Pancreas (tissue), 10 donors: ENCODE results near the gene HSPA1B. TPM values are rescaled to one million over a fixed set of nuclear protein-coding genes. Genes with fewer than 3 reads are reported as not detected.
A peak's percentile ranks its signal among the peaks of the same experiment; 100 is the strongest.

Experiments used
- ATAC-seq, 4 donors: fragments of 200-7000 bp; cut with Tn5 transposase; one replicate each; pipeline versions ENCODE4 v1.8.0 to v1.9.1; 2020; ENCODE audit warnings: mild to moderate bottlenecking in 4 of 4, moderate library complexity in 4 of 4
- DNase-seq, 6 donors: peaks; one replicate each; pipeline ENCODE4 v3.0.0-alpha.2; 2020
- FAIRE-seq: peaks from 2 replicates; lab custom pipeline; 2012; peaks lifted over from hg19 to GRCh38; lab: Jason Lieb, UNC
- H3K27ac ChIP-seq, 4 donors: fragments of 200-600 bp; sonication (generic); 1 replicate in 3 of 4; 2 replicates in 1 of 4; pipeline versions ENCODE4 v1.5.0 to v1.8.0; 2020
- H3K27me3 ChIP-seq, 4 donors: fragments of 200-600 bp; one replicate each; pipeline ENCODE4 v1.8.0; 2021
- H3K36me3 ChIP-seq, 3 donors: fragments of 200-600 bp; sonication (generic) in 1 of 3; one replicate each; pipeline versions ENCODE4 v1.5.0 to v1.8.0; 2020 to 2021
- H3K4me1 ChIP-seq, 3 donors: fragments of 200-600 bp; one replicate each; pipeline ENCODE4 v1.8.0; 2021
- H3K4me3 ChIP-seq, 4 donors: fragments of 200-600 bp; sonication (generic) in 2 of 4; one replicate each; pipeline versions ENCODE4 v1.5.0 to v1.8.0; 2020 to 2021
- H3K9me3 ChIP-seq, 4 donors: fragments of 200-600 bp; one replicate each; pipeline ENCODE4 v1.8.0; 2021
- WGBS, 2 donors: extraction: QIAGEN DNeasy Blood & Tissue Kit; methylation state at CpG; one replicate each; pipeline ENCODE4 v1.1.7; 2013; 5-methylcytosine and 5-hydroxymethylcytosine counted together
- intact Hi-C, 3 donors: fragments of 100-400 bp; cut with DNase I; formaldehyde crosslinking; loops; one replicate each; pipeline versions ENCODE4 v1.11.1 to v1.14.2; 2022
- polyA plus RNA-seq, 2 donors: library from polyadenylated mRNA; stranded (reverse); fragments of 200-250 nt; gene quantifications; one replicate each; pipeline ENCODE4 v1.2.3, GENCODE V29; 2013
- total RNA-seq, 6 donors: library from RNA; stranded (reverse); fragmentation: NEBNext Ultra II Directional in 4 of 6; extraction: Animal tissue kit (Norgen Biotek cat#: 25700) in 4 of 6; gene quantifications; one replicate each; pipeline versions ENCODE4 v1.2.1 to v1.2.4, GENCODE V29; 2021 to 2023
- TF ChIP-seq, protein P1 (sequence below), 4 donors: fragments of 200-600 bp; sonication (generic) in 3 of 4; IDR thresholded peaks; one replicate each; pipeline versions ENCODE4 v1.5.0 to v1.8.0; 2021; ENCODE audit warnings: antibody characterized with exemption in 4 of 4
- donor health status: healthy with polysubstance abuse.
- donor health status: DM: no; HTN: no; CAD: no; lungs with moderate emphysema.
- donor health status: DM: no; HTN: no; CAD: no.
- donor health status: control.
- donor health status: control.
- donor health status: Bipolar disorder and iron deficiency.
- donor health status: DM: yes; HTN: yes; CAD: no.
- donor health status: DM: no; HTN: no; CAD: no.
- donor health status: DM: no; HTN: no; CAD: no.
- donor health status: DM: yes; HTN: yes; CAD: no.

HSPA1B gene
- total and polyA plus RNA-seq, 8 donors = 18.4 to 248 (median 43.2) TPM

DNA sequence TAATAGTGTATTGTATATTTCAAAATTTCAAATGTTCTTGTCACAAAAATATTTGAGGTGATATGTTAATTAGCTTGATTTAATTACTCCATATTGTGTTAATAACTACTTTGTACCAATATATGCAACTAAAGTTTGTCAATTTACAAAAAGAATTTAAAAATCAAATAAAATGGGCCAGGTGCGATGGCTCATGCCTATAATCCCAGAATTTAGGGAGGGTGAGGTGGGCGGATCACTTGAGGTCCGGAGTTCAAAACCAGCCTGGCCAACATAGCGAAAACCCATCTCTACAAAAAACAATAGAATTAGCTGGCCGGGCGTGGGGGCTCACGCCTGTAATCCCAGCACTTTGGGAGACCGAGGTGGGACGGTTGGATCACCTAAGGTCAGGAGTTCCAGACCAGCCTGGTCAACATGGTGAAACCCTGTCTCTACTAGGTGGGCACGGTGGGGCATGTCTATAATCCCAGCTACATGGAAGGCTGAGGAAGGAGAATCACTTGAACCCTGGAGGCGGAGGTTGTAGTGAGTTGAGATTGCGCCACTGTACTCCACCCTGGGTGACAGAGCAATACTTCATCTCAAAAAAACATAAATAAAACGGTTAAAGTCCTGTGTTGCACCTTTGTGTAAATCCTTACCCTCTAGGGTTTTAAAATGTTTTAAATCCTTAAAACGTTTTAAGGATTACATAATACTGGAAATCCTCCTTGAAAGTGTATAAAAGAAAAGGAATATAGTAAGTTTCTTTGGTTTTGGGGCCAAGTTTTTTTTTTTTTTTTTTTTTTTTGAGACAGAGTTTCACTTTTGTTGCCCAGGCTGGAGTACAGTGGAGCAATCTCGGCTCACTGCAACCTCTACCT is 4.0 kb downstream of the HSPA1B start:
- H3K4me1 ChIP-seq = peaks cover 0 to 14% (median 11%) of the 10 kb centered on the region in 3 donors
- H3K9me3 ChIP-seq = no peaks in the 10 kb centered on the region
- TF ChIP-seq, protein P1, sequence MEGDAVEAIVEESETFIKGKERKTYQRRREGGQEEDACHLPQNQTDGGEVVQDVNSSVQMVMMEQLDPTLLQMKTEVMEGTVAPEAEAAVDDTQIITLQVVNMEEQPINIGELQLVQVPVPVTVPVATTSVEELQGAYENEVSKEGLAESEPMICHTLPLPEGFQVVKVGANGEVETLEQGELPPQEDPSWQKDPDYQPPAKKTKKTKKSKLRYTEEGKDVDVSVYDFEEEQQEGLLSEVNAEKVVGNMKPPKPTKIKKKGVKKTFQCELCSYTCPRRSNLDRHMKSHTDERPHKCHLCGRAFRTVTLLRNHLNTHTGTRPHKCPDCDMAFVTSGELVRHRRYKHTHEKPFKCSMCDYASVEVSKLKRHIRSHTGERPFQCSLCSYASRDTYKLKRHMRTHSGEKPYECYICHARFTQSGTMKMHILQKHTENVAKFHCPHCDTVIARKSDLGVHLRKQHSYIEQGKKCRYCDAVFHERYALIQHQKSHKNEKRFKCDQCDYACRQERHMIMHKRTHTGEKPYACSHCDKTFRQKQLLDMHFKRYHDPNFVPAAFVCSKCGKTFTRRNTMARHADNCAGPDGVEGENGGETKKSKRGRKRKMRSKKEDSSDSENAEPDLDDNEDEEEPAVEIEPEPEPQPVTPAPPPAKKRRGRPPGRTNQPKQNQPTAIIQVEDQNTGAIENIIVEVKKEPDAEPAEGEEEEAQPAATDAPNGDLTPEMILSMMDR (IDR thresholded peaks at IDR 0.05) = no peak
- intact Hi-C loops = loop anchor here in 1 of 3 donors (10.0 kb wide), 1 partner anchor 57 kb away; the partner anchor contains the start of gene VWA7
- H3K27me3 ChIP-seq = no peaks in the 10 kb centered on the region
- FAIRE-seq (no peak), ATAC-seq (no peak), DNase-seq (peak in 2 of 6 donors; percentile 59 to 87)
- H3K36me3 ChIP-seq = no peaks in the 10 kb centered on the region
- 72 to 83% methylated on average over 15 of the region's 15 CpGs for WGBS, 2 donors
- peak overlapping the region in 2 of 4 donors; percentile 47 to 57 for H3K4me3 ChIP-seq
- H3K27ac ChIP-seq = peak overlapping the region in 1 of 4 donors; percentile 72

DNA sequence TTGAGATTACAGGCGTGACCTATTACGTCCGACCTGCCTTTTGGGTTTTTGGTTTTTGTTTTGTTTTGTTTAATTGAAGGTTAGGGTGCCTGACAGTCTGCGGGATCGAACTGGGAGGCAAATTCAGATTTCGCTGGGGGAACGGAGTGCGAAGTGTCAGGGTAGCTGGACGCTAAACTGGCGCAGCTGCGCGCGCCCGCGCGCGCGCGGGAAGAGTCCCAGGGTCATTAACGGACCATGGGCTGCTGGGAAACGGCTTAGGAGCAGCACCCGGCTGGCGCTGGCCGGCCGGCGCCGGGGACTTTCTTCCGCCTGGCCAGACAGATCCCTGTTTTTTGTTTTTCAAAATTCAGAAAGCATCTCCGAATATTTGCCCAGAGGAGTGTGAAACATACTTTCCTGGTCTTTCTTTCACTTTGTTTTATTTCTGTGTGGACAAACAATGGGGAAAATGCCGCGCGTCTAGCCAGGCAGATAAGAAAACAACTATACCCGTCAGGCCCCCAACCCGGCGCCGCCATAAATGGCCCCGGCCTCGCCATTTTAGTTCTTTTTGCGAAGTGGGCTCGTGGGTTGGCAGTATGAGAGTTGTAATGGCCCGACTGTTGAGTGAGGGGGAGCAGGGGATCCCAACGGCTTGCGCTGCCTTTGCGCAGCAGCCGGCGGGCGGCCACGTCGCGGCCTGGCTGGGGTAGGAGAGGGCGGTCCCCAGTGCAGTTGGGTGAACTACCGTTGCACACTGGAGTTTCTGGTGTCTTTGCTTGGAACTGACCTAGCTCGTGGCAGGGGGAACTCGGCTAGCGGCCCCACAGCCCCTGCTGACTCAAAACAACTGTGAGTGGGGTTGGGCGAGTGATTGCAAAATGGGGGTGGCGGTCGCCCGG is 7.1 kb downstream of the HSPA1B start:
- H3K27ac ChIP-seq = peak overlapping the region; percentile 74 to 92 (median 87)
- peaks cover 0 to 13% (median 9%) of the 10 kb centered on the region in 3 donors for H3K36me3 ChIP-seq
- H3K9me3 ChIP-seq = no peaks in the 10 kb centered on the region
- WGBS, 2 donors = 0% methylated on average over 59 of the region's 59 CpGs
- peak; percentile 48 to 91 (median 71) for ATAC-seq
- FAIRE-seq = no peak
- H3K27me3 ChIP-seq = no peaks in the 10 kb centered on the region
- TF ChIP-seq, protein P1 (IDR thresholded peaks at IDR 0.05) = no peak
- peak overlapping the region; percentile 54 to 87 (median 81) for H3K4me3 ChIP-seq
- peaks cover 12 to 35% (median 25%) of the 10 kb centered on the region in 3 donors for H3K4me1 ChIP-seq
- intact Hi-C loops = loop anchor here in 1 of 3 donors (10.0 kb wide), 1 partner anchor 60 kb away; the partner anchor contains the start of gene VWA7
- DNase-seq = peak; percentile 83 to 92 (median 89)

DNA sequence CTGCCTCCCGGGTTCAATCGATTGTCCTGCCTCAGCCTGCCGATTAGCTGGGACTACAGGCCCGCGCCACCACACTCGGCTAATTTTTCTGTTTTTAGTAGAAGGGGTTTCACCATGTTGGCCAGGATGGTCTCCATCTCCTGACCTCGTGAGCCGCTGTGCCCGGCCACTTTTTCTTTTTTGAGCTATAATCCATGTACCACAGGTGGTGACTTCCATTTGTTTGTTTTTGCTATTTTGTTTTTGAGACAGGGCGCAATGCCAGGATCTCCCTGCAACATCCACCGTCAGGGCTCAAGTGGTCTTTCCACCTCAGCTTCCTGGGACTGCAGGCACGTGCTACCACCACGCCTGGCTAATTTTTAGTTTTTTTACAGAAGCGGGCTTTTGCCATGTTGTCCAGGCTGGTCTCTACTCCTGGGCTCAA is 8.5 kb downstream of the HSPA1B start:
- Histone ChIP-seq H3K36me3 (peaks cover 0 to 16% (median 9%) of the 10 kb centered on the region in 3 donors), H3K27me3 (no peaks in the 10 kb centered on the region), H3K4me1 (peaks cover 12 to 34% (median 24%) of the 10 kb centered on the region in 3 donors), H3K9me3 (no peaks in the 10 kb centered on the region), H3K4me3 (peak overlapping the region; percentile 54 to 87 (median 81)), H3K27ac (peak overlapping the region in 2 of 4 donors; percentile 27 to 47)
- intact Hi-C loops = loop anchor here in 1 of 3 donors (10.0 kb wide), 1 partner anchor 61 kb away; the partner anchor contains the start of gene VWA7
- TF ChIP-seq, protein P1 (IDR thresholded peaks at IDR 0.05) = no peak
- no peak for FAIRE-seq
- DNase-seq = no peak
- 9 to 11% methylated on average over 14 of the region's 14 CpGs for WGBS, 2 donors
- no peak for ATAC-seq

- peak overlapping the region in 2 of 4 donors; percentile 27 to 47 for H3K27ac ChIP-seq
- WGBS, 2 donors = 20 to 31% methylated on average over 12 of the region's 12 CpGs
- peak overlapping the region; percentile 54 to 87 (median 81) for H3K4me3 ChIP-seq
- DNase-seq = no peak
- no peaks in the 10 kb centered on the region for H3K9me3 ChIP-seq
- H3K4me1 ChIP-seq = peaks cover 12 to 27% (median 17%) of the 10 kb centered on the region in 3 donors
- H3K27me3 ChIP-seq = no peaks in the 10 kb centered on the region
- FAIRE-seq = no peak
- peaks cover 0 to 16% (median 9%) of the 10 kb centered on the region in 3 donors for H3K36me3 ChIP-seq
- no peak for ATAC-seq
- TF ChIP-seq, protein P1 (IDR thresholded peaks at IDR 0.05) = no peak
- intact Hi-C loops = loop anchor here in 1 of 3 donors (10.0 kb wide), 1 partner anchor 62 kb away; the partner anchor contains the start of gene VWA7
Observed at GRCh38 chr6:31836474-31837368, 9.2 kb downstream of the HSPA1B start.
